Naive thymus-derived CD4-positive, alpha-beta T cell (primary cell): ENCODE measurements around the gene F5. TPM values are rescaled to one million over a fixed set of nuclear protein-coding genes. Genes with fewer than 3 reads are reported as not detected.

Experiments
- ATAC-seq: fragments of 150-1000 bp; cut with Tn5 transposase; 2 replicates; pipeline ENCODE4 v1.10.0; 2021; ENCODE audit warnings: mild to moderate bottlenecking, moderate library complexity
- CTCF ChIA-PET: fragments of 350-600 bp; sonication (Branson Sonifier 250); formaldehyde crosslinking; loops from one replicate; lab custom pipeline; 2021; ENCODE audit warnings: antibody characterized with exemption; lab: Charles Lee
- POLR2A ChIA-PET: fragments of 350-600 bp; sonication (Branson Sonifier 250); formaldehyde crosslinking; loops from one replicate; lab custom pipeline; 2021; ENCODE audit warnings: antibody characterized with exemption, inconsistent platforms; lab: Charles Lee
- DNase-seq, 9 donors: peaks; one replicate each; pipeline versions ENCODE4 v3.0.0 to v3.0.0-alpha.2; 2020 to 2022; ENCODE audit warnings: mixed read lengths in 1 of 9
- H3K27ac ChIP-seq: one replicate; pipeline ENCODE4 v1.7.0; 2013; ENCODE audit warnings: mild to moderate bottlenecking, low read depth, low read length, moderate library complexity
- H3K27me3 ChIP-seq, 2 donors: one replicate each; pipeline ENCODE4 v1.7.0; 2013; ENCODE audit warnings: low read length in 2 of 2, mild to moderate bottlenecking in 2 of 2, moderate library complexity in 2 of 2; ENCODE audit not compliant: control insufficient read depth in 2 of 2, insufficient read depth in 2 of 2
- H3K36me3 ChIP-seq, 3 experiments: 1 replicate in 2 of 3; 2 replicates in 1 of 3; pipeline ENCODE4 v1.7.0; 2013; ENCODE audit warnings: low read length in 3 of 3, mild to moderate bottlenecking in 3 of 3, moderate library complexity in 1 of 3; ENCODE audit not compliant: insufficient read depth in 3 of 3, control insufficient read depth in 2 of 3
- H3K4me1 ChIP-seq, 2 donors: one replicate each; pipeline ENCODE4 v1.7.0; 2013; ENCODE audit warnings: low read length in 2 of 2, mild to moderate bottlenecking in 2 of 2, moderate library complexity in 1 of 2; ENCODE audit not compliant: control insufficient read depth in 2 of 2, insufficient read depth in 2 of 2
- H3K4me3 ChIP-seq: 2 replicates; pipeline ENCODE4 v1.7.0; 2013; ENCODE audit warnings: mild to moderate bottlenecking, low read length
- H3K9me3 ChIP-seq, 3 experiments: 1 replicate in 2 of 3; 2 replicates in 1 of 3; pipeline ENCODE4 v1.7.0; 2013; ENCODE audit warnings: low read length in 3 of 3; ENCODE audit not compliant: control insufficient read depth in 2 of 3
- H3K27ac Mint-ChIP-seq, 9 donors: one replicate each; pipeline ENCODE4 v1.8.0; 2020 to 2022; ENCODE audit warnings: mixed read lengths in 9 of 9, mild to moderate bottlenecking in 8 of 9, moderate library complexity in 5 of 9, inconsistent platforms in 2 of 9
- H3K27me3 Mint-ChIP-seq, 5 donors: one replicate each; pipeline ENCODE4 v1.8.0; 2021 to 2022; ENCODE audit warnings: mixed read lengths in 5 of 5, mild to moderate bottlenecking in 1 of 5
- H3K36me3 Mint-ChIP-seq, 5 donors: one replicate each; pipeline ENCODE4 v1.8.0; 2020 to 2022; ENCODE audit warnings: mixed read lengths in 5 of 5, mild to moderate bottlenecking in 3 of 5, inconsistent platforms in 1 of 5
- H3K4me1 Mint-ChIP-seq, 7 donors: one replicate each; pipeline ENCODE4 v1.8.0; 2020 to 2022; ENCODE audit warnings: mixed read lengths in 7 of 7, mild to moderate bottlenecking in 3 of 7, inconsistent platforms in 1 of 7
- H3K4me3 Mint-ChIP-seq, 10 donors: one replicate each; pipeline ENCODE4 v1.8.0; 2020 to 2022; ENCODE audit warnings: mild to moderate bottlenecking in 10 of 10, mixed read lengths in 10 of 10, moderate library complexity in 6 of 10, inconsistent platforms in 2 of 10
- H3K9me3 Mint-ChIP-seq, 11 donors: one replicate each; pipeline ENCODE4 v1.8.0; 2020 to 2022; ENCODE audit warnings: mixed read lengths in 11 of 11, mild to moderate bottlenecking in 4 of 11, inconsistent platforms in 1 of 11, moderate library complexity in 1 of 11
- intact Hi-C, 2 donors: fragments of 100-400 bp; cut with micrococcal nuclease; formaldehyde crosslinking; loops; one replicate each; pipeline ENCODE4 v1.15.1; 2023
- polyA plus RNA-seq, 2 donors: library from polyadenylated mRNA; unstranded; fragments of 300-500 nt; fragmentation: Illumina TruSeq; gene quantifications; one replicate each; pipeline ENCODE4 v1.2.3, GENCODE V29; 2021
- total RNA-seq, 6 experiments: library from RNA in 5 of 6; stranded (reverse) in 5 of 6; gene quantifications; 1 replicate in 5 of 6; 2 replicates in 1 of 6; pipeline ENCODE4 v1.2.3 and lab custom pipeline; 2021 to 2026

Gene F5
- total and polyA plus RNA-seq, 7 experiments from 2014 or later, result 1.2 to 14.6 (median 3.8) TPM

DNA sequence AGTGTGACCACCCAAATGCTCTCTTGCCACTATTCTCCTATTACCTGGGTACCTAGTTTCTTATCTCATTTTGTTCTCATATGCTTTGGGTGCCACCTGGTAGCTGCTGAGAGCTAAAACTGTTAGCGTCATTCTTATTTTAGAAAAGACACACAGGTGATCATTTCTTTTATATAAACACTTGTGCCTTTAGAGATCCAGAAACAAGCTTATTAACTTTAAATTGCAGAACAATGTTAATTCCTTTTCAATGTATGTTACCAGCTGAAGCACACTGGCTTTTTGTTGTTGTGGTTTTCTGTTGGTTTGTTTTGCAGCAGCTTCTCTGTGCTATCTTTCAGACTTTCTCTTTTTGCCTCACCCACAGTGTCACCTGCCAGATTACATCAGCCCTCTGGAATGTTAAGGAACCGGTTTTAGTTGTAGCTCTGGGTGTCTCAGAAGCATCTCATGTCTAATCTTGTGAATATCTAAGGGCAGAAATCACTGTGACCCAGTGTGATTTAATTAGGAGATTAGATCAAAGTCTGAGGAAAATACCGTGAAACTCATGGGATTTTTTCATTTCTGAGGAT is 57.1 kb downstream of the F5 start:
- DNase-seq (no peak), ATAC-seq (no peak)
- no peaks in the 10 kb centered on the region for H3K9me3 Mint-ChIP-seq
- no peaks in the 10 kb centered on the region for H3K4me1 ChIP-seq
- peaks cover 0 to 13% (median 3%) of the 10 kb centered on the region in 5 donors for H3K36me3 Mint-ChIP-seq
- H3K9me3 ChIP-seq, result no peaks in the 10 kb centered on the region
- H3K27ac ChIP-seq, result no peak overlapping the region
- intact Hi-C loops, result no loop called here
- no peaks in the 10 kb centered on the region for H3K36me3 ChIP-seq
- H3K27me3 Mint-ChIP-seq, result no peaks in the 10 kb centered on the region
- CTCF ChIA-PET, result interaction anchor here (0.6 to 1.4 kb wide), 3 partner anchors 20 to 1186 kb away, joined by 3 read pairs; no protein-coding TSS in a partner anchor
- POLR2A ChIA-PET, result no interaction called here
- no peak overlapping the region for H3K4me3 ChIP-seq
- peak overlapping the region in 2 of 9 donors; percentile 38 to 43 for H3K27ac Mint-ChIP-seq
- H3K4me1 Mint-ChIP-seq, result peaks cover 0 to 18% (median 10%) of the 10 kb centered on the region in 7 donors
- H3K4me3 Mint-ChIP-seq, result peak overlapping the region in 7 of 10 donors; percentile 3 to 56 (median 44)
- H3K27me3 ChIP-seq, result no peaks in the 10 kb centered on the region

DNA sequence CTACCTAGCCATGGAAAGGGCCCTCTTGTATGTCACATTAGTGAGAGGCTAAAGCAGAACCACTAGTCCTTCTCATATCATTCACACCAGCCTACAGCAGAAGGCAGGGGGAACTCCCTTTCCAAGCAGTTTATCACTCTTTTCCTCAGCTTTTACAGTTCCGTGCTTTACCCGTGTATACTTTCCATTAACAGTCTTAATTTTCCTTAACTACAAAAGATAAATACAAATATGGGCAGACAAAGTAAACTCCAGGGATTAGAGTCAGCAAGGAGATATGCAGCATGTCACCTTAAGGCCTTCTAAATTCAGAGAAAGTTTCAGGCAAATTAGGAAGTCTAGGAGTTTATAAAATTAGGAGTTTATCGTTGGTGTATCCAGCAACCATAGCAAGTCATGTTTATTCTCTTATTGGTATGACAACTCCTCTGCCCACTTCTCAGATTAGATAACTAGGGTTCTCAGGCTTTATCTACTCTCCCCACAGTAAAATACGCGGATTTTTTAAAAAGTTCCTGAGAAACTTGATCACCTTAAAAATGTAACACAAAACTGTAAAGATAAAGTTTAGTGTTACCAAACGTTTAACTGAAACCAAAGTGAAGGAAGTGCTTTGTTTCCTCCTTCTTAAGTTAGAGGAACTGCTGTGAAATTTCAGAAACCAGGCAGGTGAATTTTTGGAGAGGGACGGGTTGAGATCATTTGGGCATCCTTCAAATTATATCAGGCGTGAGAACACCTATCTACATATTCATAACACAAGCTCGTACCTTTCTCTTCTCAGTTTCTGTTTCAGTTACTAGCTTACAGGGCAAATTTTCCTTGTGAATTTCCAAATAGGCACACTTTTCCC is 57.8 kb downstream of the F5 start:
- Histone ChIP-seq H3K27ac (no peak overlapping the region), H3K4me3 (no peak overlapping the region), H3K27me3 (no peaks in the 10 kb centered on the region), H3K9me3 (no peaks in the 10 kb centered on the region), H3K36me3 (no peaks in the 10 kb centered on the region), H3K4me1 (no peaks in the 10 kb centered on the region)
- Mint-ChIP-seq H3K27ac (peak overlapping the region in 1 of 9 donors; percentile 43), H3K4me1 (peaks cover 0 to 18% (median 10%) of the 10 kb centered on the region in 7 donors), H3K9me3 (no peaks in the 10 kb centered on the region), H3K4me3 (peak overlapping the region in 7 of 10 donors; percentile 3 to 56 (median 44)), H3K36me3 (peaks cover 0 to 16% (median 3%) of the 10 kb centered on the region in 5 donors), H3K27me3 (no peaks in the 10 kb centered on the region)
- intact Hi-C loops, result no loop called here
- ChIA-PET CTCF (interaction anchor here (0.6 to 1.4 kb wide), 3 partner anchors 21 to 1185 kb away, joined by 3 read pairs; no protein-coding TSS in a partner anchor), POLR2A (no interaction called here)
- no peak for DNase-seq
- ATAC-seq, result no peak

DNA sequence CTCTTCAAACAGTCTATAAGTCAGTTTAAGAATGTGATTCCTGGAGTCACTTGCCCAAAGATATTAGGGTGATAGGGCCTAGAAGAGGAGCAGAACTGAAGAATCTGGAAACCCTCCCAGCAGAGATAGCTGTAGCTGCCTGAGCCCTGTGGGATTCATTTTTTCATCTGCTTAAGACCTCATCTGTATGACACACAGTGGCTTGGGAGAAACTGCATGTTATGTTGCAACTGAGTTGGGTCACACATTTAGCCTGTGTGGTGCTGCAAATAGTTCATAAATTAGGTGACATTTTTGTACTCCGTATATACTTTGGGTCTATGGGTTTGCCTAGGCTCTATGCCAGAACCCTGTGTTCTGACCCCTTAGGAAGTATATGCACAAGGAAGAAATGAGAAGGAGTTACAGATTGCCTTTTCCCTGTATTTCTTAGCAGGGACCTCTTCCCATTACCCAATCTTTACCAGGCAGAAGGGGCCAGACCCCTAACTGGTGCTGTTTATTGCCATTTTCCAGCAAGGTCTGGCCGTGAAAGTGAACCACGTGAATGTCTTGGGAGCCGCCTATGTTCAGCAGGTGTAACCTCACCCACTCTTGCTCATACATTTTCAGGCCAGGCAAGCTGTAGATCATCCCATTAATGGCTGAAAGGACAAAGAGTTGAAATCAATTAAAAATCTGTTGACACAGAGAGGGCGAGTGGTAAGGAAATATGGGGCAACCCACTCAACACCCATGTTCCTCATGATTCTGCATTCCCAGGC is 58.6 kb downstream of the F5 start:
- no peak for DNase-seq
- Histone ChIP-seq H3K27ac (no peak overlapping the region), H3K4me3 (no peak overlapping the region), H3K27me3 (no peaks in the 10 kb centered on the region), H3K4me1 (no peaks in the 10 kb centered on the region), H3K36me3 (no peaks in the 10 kb centered on the region), H3K9me3 (no peaks in the 10 kb centered on the region)
- POLR2A ChIA-PET, result no interaction called here
- H3K27ac Mint-ChIP-seq, result no peak overlapping the region
- H3K27me3 Mint-ChIP-seq, result no peaks in the 10 kb centered on the region
- peaks cover 0 to 18% (median 10%) of the 10 kb centered on the region in 7 donors for H3K4me1 Mint-ChIP-seq
- no peak overlapping the region for H3K4me3 Mint-ChIP-seq
- CTCF ChIA-PET, result no interaction called here
- H3K36me3 Mint-ChIP-seq, result peaks cover 0 to 13% (median 3%) of the 10 kb centered on the region in 5 donors
- no peak for ATAC-seq
- intact Hi-C loops, result no loop called here
- no peaks in the 10 kb centered on the region for H3K9me3 Mint-ChIP-seq

- DNase-seq (no peak), ATAC-seq (no peak)
- Mint-ChIP-seq H3K27ac (no peak overlapping the region), H3K4me1 (peaks cover 0 to 18% (median 10%) of the 10 kb centered on the region in 7 donors), H3K36me3 (peaks cover 0 to 13% (median 4%) of the 10 kb centered on the region in 5 donors), H3K27me3 (no peaks in the 10 kb centered on the region), H3K9me3 (no peaks in the 10 kb centered on the region), H3K4me3 (no peak overlapping the region)
- CTCF ChIA-PET, result no interaction called here
- POLR2A ChIA-PET, result no interaction called here
- H3K4me3 ChIP-seq, result no peak overlapping the region
- no peaks in the 10 kb centered on the region for H3K36me3 ChIP-seq
- intact Hi-C loops, result no loop called here
- H3K4me1 ChIP-seq, result no peaks in the 10 kb centered on the region
- no peaks in the 10 kb centered on the region for H3K9me3 ChIP-seq
- H3K27ac ChIP-seq, result no peak overlapping the region
- H3K27me3 ChIP-seq, result no peaks in the 10 kb centered on the region
Observed at GRCh38 chr1:169527001-169527400, 59.3 kb downstream of the F5 start.

- ChIA-PET POLR2A (no interaction called here), CTCF (no interaction called here)
- intact Hi-C loops, result no loop called here
- Histone ChIP-seq H3K4me3 (no peak overlapping the region), H3K27ac (no peak overlapping the region), H3K27me3 (no peaks in the 10 kb centered on the region), H3K4me1 (no peaks in the 10 kb centered on the region), H3K9me3 (no peaks in the 10 kb centered on the region), H3K36me3 (no peaks in the 10 kb centered on the region)
- Mint-ChIP-seq H3K27me3 (no peaks in the 10 kb centered on the region), H3K36me3 (peaks cover 0 to 13% (median 8%) of the 10 kb centered on the region in 5 donors), H3K27ac (no peak overlapping the region), H3K9me3 (no peaks in the 10 kb centered on the region), H3K4me3 (no peak overlapping the region), H3K4me1 (peaks cover 0 to 18% (median 10%) of the 10 kb centered on the region in 7 donors)
- ATAC-seq (no peak), DNase-seq (no peak)
Observed at GRCh38 chr1:169526120-169526832, 60.0 kb downstream of the F5 start.

DNA sequence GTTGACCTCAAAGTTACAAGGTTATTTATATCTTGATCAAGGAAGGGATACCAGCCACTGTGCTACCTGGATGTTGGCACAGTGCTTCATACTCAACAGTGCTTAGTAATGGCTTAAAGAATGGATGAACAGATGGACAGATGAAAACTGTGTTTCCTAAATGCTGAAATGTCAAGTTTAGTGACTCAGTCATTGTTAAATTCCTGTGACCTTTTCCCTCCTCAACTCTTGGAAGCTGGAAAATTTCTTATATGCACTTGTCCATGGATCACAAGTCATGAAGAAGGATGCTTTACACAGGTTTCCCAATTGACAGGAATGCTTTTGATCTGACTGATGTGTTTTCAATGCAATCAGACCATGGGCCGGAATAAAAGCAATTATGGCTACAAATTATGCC is 60.9 kb downstream of the F5 start:
- H3K27ac ChIP-seq, result no peak overlapping the region
- no peaks in the 10 kb centered on the region for H3K27me3 ChIP-seq
- peaks cover 0 to 18% (median 10%) of the 10 kb centered on the region in 7 donors for H3K4me1 Mint-ChIP-seq
- ChIA-PET CTCF (no interaction called here), POLR2A (no interaction called here)
- H3K4me3 ChIP-seq, result no peak overlapping the region
- DNase-seq, result no peak
- peaks cover 0 to 14% (median 7%) of the 10 kb centered on the region in 5 donors for H3K36me3 Mint-ChIP-seq
- H3K9me3 ChIP-seq, result no peaks in the 10 kb centered on the region
- no peak for ATAC-seq
- H3K36me3 ChIP-seq, result no peaks in the 10 kb centered on the region
- no peak overlapping the region for H3K4me3 Mint-ChIP-seq
- no peak overlapping the region for H3K27ac Mint-ChIP-seq
- no peaks in the 10 kb centered on the region for H3K4me1 ChIP-seq
- intact Hi-C loops, result no loop called here
- H3K9me3 Mint-ChIP-seq, result no peaks in the 10 kb centered on the region
- no peaks in the 10 kb centered on the region for H3K27me3 Mint-ChIP-seq
